K562 (cell line): ENCODE measurements around the gene ODAD4.
"Not testable (repeated sequence)": the region's sequence is repeated elsewhere in the genome, so short reads cannot be mapped to it uniquely, and the experiment has no call there.

Experiments
- BMI1 ChIP-seq: fragments of 150-350 bp; IDR thresholded peaks from 2 replicates; pipeline ENCODE4 v1.6.1; 2014; ENCODE audit warnings: low read length
- CHCHD3 ChIP-seq: fragments of 250-450 bp; sonication (Bioruptor Pico); IDR thresholded peaks from 2 replicates; pipeline ENCODE4 v2.1.2; 2022; ENCODE audit warnings: mild to moderate bottlenecking
- POLR2AphosphoS5 ChIP-seq: IDR thresholded peaks from 2 replicates; pipeline ENCODE4 v1.6.1; 2011; ENCODE audit warnings: mild to moderate bottlenecking, low read depth, low read length, moderate library complexity; ENCODE audit not compliant: control insufficient read depth, insufficient read depth
- SAP30 ChIP-seq: fragments of 200-600 bp; sonication (generic); IDR thresholded peaks from 2 replicates; pipeline ENCODE4 v1.6.1; 2012; ENCODE audit warnings: borderline replicate concordance, low read depth, mild to moderate bottlenecking, moderate library complexity, low read length, control low read depth, inconsistent platforms; ENCODE audit not compliant: insufficient read depth, poor library complexity, severe bottlenecking
- TAF1 ChIP-seq: IDR thresholded peaks from 2 replicates; pipeline ENCODE4 v1.6.1; 2011; ENCODE audit warnings: mild to moderate bottlenecking, low read length, moderate library complexity; ENCODE audit not compliant: insufficient read depth, control insufficient read depth, severe bottlenecking; ENCODE audit errors: extremely low read depth
- ZNF274 ChIP-seq: IDR thresholded peaks from 2 replicates; pipeline ENCODE4 v1.6.1; 2011; ENCODE audit warnings: low read depth, mild to moderate bottlenecking, low read length, moderate library complexity, borderline replicate concordance
- TF ChIP-seq, protein P1 (sequence below), 3 experiments: IDR thresholded peaks in 2 of 3; conservative IDR thresholded peaks in 1 of 3; 2 replicates each; pipeline ENCODE4 v1.5.1; 2011 to 2012; ENCODE audit warnings: low read length in 3 of 3, mild to moderate bottlenecking in 3 of 3, control low read depth in 2 of 3, improper control_type of control experiment in 1 of 3, inconsistent platforms in 1 of 3, low read depth in 1 of 3, mixed read lengths in 1 of 3, moderate library complexity in 1 of 3; ENCODE audit not compliant: insufficient read depth in 2 of 3

DNA sequence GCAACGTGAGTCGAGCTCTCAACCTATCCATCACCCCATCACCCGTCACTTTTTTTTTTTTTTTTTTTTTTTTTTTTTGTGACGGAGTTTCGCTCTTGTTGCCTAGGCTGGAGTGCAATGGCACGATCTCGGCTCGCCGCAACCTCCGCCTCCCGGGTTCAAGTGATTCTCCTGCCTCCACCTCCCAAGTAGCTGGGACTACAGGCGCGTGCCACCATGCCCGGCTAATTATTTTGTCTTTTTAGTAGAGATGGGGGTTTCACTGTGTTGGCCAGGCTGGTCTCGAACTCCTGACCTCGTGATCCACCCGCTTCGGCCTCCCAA is 378 bp downstream of the ODAD4 start:
- TF ChIP-seq POLR2AphosphoS5; TAF1; BMI1; ZNF274; CHCHD3 (CRISPR knock-in tag); SAP30: not testable (repeated sequence)
- TF ChIP-seq, protein P1, sequence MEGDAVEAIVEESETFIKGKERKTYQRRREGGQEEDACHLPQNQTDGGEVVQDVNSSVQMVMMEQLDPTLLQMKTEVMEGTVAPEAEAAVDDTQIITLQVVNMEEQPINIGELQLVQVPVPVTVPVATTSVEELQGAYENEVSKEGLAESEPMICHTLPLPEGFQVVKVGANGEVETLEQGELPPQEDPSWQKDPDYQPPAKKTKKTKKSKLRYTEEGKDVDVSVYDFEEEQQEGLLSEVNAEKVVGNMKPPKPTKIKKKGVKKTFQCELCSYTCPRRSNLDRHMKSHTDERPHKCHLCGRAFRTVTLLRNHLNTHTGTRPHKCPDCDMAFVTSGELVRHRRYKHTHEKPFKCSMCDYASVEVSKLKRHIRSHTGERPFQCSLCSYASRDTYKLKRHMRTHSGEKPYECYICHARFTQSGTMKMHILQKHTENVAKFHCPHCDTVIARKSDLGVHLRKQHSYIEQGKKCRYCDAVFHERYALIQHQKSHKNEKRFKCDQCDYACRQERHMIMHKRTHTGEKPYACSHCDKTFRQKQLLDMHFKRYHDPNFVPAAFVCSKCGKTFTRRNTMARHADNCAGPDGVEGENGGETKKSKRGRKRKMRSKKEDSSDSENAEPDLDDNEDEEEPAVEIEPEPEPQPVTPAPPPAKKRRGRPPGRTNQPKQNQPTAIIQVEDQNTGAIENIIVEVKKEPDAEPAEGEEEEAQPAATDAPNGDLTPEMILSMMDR (IDR thresholded peaks at IDR 0.05 in 2 of 3, conservative IDR thresholded peaks at IDR 0.05 in 1 of 3; ENCODE audit: insufficient read depth in 2 of 3, low read depth in 1 of 3, low read length in 3 of 3), result not testable (repeated sequence)
